IPS DF 19.7 (cell line): ENCODE results near the gene SORBS2.

Experiments
- DNase-seq: peaks from one replicate; pipeline ENCODE4 v3.0.0-alpha.2; 2013; ENCODE audit warnings: low read depth, low spot score

The SORBS2 gene

DNA sequence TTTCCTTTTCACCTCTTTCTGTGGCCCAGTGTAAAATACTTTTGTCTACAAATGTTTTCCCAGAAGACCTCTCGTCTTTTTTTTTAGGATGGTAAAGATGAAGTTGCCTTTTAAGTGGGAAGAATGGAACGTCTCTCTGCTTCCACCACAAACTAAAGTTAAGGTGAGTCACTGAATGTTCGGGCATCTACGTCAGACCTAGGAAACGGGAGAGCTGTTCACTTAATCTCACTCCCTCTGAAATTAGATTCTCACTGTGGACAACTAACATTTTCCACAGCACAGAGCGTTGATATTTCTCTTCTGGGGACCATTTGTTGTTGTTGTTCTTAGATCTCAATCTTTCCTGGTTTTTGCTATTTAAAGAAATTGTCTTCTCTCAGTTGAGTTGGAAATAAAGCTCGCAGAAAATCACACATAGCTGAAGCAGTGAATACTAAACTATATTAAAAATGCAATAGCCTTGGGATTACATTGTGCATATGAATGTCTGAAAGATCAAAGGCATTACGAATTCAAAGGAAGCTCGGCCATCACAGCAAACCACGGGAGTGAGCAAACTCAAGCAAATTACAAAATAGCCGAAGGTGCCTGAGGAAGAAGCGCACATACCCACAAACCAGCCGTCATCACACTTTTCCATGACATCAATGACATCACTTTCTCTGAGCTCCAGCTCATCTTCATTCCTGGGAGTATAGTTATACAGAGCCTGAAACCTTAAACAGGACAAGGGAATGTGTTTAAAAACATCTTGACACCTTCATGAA is 222.7 kb downstream of the SORBS2 start:
- DNase-seq = no peak

- peak; percentile 42 for DNase-seq
These were observed 224.4 kb downstream of the SORBS2 start for GRCh38 chr4:185587427-185588161.

GRCh38 chr4:185587030-185587426 is 225.0 kb downstream of the SORBS2 start:
- no peak for DNase-seq

DNA sequence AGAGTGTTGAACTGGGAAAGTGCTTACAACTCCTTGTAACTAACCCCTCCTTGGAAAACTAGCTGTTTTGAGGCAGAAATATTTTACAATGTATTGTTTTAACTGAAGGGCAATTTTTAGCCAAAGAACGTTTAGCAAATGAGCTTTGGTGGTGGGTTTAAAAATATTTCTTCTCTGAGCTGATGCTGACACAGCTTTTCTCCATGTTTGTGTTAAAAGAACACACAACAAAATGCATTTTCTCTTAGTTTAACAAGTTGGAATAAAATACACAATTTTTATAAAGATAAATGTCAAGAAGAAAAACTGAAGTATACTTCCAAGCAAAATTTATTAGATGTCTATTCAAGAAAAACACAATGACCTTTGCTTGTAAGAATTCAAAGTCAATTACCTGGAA is 226.8 kb downstream of the SORBS2 start:
- no peak for DNase-seq

GRCh38 chr4:185583813-185584212 is 228.2 kb downstream of the SORBS2 start:
- no peak for DNase-seq

- DNase-seq = no peak
These were observed 229.2 kb downstream of the SORBS2 start for GRCh38 chr4:185582651-185583400.

GRCh38 chr4:185580699-185581098 is 231.3 kb downstream of the SORBS2 start:
- no peak for DNase-seq

GRCh38 chr4:185578284-185578683 is 233.7 kb downstream of the SORBS2 start:
- no peak for DNase-seq

DNA sequence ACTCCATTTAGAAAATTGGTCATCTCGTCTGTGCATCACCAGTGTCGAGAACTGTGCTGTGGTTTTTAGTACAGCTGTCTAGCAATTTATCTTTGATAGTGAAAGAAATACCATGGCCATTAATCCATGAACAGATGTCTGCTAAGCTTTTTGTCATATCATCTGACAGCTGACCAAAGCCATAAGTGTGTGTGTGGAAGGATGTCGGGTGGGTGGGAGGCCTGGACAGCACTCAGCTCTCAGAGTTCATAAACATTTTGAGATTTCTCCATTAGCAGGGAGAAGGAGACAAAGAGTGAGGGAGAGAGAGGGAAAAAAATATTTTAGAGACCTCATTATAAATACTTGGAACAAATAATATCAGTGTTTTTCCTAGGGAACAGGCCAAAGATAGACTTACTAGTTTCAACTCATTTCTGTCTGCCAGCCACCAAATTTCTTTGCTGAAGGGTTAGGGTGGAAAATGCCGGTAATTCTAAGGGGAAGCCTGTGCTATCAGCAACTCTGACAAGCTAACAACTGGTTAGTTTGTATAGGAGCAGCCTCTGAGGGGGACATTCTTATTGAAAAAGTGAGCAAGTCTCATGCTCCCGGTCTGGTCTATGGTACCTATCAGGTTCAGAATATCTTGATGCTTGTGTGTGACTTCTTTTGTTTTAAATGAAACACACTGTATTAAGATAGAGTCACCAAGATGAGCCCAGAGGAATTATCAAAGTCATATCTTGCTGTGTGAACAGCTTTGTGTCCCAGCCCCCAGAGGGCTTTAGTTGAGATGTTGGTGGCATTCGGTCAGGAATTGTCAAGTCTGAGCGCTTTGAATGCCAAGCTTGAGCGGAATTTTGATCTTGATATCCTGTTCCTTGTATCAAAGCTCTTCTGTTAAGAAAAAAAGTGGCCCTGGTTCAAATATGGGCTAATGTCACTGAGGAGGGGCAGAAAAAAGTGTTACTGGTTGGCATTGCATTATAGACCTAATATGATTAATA is 234.7 kb downstream of the SORBS2 start:
- no peak for DNase-seq

DNA sequence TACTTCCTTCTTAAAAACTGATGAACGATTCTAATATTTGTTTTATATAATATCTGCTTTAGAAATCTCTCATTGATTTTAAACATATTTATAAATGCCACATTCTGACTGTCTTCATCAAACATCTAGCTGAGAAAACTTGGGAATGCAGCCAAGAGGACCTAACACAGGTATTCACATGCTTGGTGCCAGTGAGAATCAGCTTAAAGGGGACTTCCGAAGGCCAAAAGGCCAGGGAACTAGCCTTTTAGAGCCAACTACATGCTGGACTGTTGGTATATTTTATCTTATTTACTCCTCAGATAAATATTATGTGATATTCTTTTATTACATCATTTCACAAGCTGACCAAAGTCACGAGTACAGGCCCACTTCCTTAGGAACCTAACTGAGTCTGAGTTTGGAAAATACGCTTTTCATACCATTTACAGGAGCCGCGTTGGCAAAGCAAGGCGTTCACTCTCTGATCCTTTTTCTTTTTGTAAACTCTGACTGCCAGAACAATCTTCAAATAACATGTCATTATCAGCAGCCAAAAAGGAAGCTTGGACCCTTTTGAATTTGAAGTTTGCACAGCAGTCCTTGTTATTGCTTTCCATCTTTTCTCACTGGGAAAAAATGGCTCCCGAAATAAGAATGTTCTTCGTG is 235.6 kb downstream of the SORBS2 start:
- no peak for DNase-seq

DNA sequence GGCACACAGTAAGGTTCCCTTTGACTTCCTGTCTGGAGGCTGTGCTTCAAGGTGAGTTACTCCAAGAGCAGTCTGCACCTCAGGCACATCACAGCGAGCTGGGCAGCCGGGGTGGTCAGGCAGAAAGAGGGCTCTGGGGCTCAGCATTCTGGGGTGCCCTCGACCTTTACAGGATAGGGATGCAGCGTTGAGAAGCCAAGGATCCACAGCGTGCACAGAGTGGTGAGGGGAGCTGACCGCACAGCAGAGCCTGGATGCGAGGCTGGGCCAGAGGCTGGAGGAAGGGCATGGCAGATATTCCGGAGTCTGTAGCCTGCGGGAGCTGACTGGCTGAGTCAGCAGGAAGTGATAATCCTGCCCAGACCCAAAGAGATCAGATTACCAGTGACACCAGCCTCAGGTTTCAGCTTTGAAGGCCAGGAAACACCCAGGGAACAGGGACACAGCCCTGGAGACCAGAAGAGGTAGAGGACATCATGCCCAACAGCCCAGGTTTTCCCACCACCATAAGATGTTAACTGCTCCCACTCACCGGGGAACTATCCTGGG is 238.3 kb downstream of the SORBS2 start:
- no peak for DNase-seq

DNA sequence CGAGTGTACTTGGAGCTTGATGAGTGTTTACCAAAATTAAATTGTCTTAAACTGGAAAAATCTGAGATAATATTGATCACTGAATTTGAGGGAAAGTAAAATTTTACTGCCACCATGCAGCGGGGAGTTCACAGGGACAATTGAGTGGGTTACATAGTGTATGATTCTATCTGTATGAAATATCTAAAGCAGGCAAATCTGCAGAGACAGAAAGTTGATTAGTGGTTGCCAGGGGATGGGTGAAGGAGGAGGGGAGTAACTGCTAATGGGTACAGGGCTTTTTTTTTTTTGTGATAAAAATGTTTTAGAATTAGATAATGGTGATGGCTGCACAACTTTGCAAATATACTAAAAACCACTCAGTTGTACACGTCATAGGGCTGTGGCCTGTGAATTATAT is 241.3 kb downstream of the SORBS2 start:
- DNase-seq = no peak

- no peak for DNase-seq
These were observed 244.3 kb downstream of the SORBS2 start for GRCh38 chr4:185567381-185568376.

DNA sequence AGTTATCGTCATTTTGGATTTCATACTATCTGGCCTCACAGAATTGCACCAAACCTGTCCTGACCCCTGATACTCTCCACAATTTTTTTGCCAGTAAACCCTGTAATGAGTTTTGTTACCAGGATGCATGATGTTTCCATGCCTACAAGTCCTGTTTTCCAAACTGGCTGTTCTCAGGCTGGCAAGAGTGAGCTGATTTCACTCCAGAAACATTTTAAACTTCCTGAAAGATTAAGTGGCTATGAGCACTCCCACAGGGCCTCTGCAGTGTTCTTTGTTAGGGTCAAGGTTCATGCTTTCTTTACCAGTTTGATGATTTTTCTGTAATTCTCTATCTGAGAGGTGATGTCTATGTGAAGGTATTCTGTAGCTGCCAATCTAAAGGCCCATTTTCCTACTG is 245.0 kb downstream of the SORBS2 start:
- no peak for DNase-seq

GRCh38 chr4:185566425-185566824 is 245.6 kb downstream of the SORBS2 start:
- DNase-seq = no peak

GRCh38 chr4:185565696-185566095 is 246.3 kb downstream of the SORBS2 start:
- DNase-seq = no peak

- DNase-seq = no peak
These were observed 247.6 kb downstream of the SORBS2 start for GRCh38 chr4:185564349-185564748.

- no peak for DNase-seq
These were observed 249.5 kb downstream of the SORBS2 start for GRCh38 chr4:185562531-185562930.

GRCh38 chr4:185560316-185560715 is 251.7 kb downstream of the SORBS2 start:
- DNase-seq = no peak
